Measurements from ENCODE around the gene TENT4B.

The TENT4B gene

DNA sequence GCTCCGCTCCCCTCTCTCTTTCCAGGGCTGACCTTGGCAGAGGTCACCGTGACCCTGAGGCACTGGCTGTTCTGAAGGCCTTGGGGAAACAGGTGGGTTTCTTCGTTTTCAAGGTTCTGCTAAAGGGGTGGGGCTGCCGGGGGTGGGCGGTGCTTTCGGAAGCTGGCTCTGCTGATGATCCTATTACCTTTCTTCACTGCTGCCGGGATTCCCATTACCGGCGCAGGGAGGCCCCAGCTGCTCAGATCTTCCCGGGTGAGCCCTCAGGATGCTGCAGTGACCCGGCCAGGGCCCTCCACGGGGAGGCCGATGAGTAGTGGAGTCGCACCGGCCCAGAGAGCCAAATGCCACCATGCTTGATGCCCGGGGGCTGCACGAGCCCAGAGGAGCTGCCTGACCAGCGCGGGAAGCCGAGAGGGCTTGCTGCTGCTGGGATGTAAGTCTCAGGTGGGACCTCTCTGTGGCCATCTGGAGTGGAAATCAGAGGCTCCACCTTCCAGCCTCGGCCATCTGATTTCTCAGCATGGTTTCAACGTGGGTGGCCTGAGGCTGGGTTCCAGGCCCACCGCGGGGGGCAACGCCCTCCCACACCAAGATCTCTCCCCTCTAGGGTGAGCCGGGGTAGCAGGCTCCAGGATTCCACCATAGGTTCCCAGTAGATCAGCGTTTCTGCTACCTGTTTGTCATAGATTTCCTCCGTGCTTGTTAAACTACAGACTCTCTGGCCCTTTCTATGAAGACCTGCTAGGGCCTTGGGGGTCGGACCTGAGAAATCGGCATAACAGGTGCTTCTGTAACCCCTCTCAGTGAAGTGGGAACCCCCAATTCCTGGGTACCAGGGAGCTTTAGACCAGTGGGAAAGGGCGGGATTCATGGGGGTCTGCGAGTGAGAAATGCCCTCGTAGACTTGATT, 91.7 kb downstream of the TENT4B start:
- H3K27ac ChIP-seq = peak overlapping the region in 1 of 2 donors; percentile 32
- H3K27me3 ChIP-seq = no peaks in the 10 kb centered on the region
- H3K36me3 ChIP-seq = no peaks in the 10 kb centered on the region
- DNase-seq = no peak
- no peaks in the 10 kb centered on the region for H3K9me3 ChIP-seq
- peak overlapping the region; percentile 61 to 76 for H3K4me3 ChIP-seq
- TF ChIP-seq, protein P1, sequence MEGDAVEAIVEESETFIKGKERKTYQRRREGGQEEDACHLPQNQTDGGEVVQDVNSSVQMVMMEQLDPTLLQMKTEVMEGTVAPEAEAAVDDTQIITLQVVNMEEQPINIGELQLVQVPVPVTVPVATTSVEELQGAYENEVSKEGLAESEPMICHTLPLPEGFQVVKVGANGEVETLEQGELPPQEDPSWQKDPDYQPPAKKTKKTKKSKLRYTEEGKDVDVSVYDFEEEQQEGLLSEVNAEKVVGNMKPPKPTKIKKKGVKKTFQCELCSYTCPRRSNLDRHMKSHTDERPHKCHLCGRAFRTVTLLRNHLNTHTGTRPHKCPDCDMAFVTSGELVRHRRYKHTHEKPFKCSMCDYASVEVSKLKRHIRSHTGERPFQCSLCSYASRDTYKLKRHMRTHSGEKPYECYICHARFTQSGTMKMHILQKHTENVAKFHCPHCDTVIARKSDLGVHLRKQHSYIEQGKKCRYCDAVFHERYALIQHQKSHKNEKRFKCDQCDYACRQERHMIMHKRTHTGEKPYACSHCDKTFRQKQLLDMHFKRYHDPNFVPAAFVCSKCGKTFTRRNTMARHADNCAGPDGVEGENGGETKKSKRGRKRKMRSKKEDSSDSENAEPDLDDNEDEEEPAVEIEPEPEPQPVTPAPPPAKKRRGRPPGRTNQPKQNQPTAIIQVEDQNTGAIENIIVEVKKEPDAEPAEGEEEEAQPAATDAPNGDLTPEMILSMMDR (IDR thresholded peaks at IDR 0.05) = no peak
- intact Hi-C loops (cut with DNase I; ENCODE audit: low total_unique reads) = loop anchor here (10.0 kb wide), 3 partner anchors 110 to 420 kb away; partner anchors contain the start of gene NKD1
- peaks cover 0 to 21% (median 18%) of the 10 kb centered on the region in 4 donors for H3K4me1 ChIP-seq

DNA sequence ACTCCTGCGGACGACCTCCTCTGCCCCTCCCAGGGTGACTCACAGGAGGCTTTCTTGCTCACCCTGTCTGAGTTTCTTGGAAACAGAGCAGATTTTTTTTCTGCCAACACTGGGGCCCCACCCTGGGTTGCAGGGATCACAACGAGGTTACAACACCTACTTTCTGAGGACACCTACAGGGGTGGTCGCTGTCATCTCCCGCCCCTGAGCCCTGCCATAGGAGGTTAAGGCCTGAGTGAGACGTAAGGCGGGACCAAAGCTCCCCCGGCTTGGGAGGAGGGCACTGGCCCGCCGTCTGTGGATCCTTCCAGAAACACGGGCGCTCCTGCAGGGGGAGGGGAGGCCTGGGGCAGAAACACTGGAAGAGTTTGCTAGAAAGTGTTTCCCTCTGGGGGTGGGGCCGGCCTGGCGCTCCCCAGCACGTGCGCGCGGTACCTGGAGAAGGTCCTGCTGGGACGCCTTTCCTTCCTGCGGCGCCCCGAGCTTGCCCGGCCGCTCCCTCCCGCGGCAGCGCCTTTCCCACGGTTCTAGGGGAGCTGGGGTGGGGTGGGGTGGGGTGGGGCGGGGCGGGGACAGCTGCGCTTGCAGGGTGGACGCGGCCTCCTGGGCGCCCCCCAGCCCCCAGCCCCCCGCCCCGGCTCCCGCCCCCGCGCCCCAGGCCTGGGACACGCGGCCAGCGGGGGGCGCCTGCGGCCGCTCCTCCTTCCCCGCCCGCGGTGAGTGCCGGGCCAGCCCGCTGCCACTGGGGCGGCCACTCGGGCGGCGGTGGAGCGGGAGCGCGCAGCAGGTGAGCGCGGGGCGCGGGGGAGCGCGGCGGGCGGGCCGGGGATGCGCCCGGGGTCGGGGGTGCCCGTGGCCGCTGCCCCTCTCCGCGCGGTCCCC, 92.6 kb downstream of the TENT4B start:
- peak; percentile 63 to 77 for DNase-seq
- intact Hi-C loops (cut with DNase I; ENCODE audit: low total_unique reads) = loop anchor here (10.0 kb wide), 3 partner anchors 109 to 419 kb away; partner anchors contain the start of gene NKD1
- peak overlapping the region; percentile 61 to 76 for H3K4me3 ChIP-seq
- H3K9me3 ChIP-seq = no peaks in the 10 kb centered on the region
- H3K27me3 ChIP-seq = no peaks in the 10 kb centered on the region
- H3K27ac ChIP-seq = peak overlapping the region; percentile 65
- H3K36me3 ChIP-seq = no peaks in the 10 kb centered on the region
- H3K4me1 ChIP-seq = peaks cover 0 to 21% (median 18%) of the 10 kb centered on the region in 4 donors
- TF ChIP-seq, protein P1 (IDR thresholded peaks at IDR 0.05) = peak in 1 of 2 experiments; percentile 10

DNA sequence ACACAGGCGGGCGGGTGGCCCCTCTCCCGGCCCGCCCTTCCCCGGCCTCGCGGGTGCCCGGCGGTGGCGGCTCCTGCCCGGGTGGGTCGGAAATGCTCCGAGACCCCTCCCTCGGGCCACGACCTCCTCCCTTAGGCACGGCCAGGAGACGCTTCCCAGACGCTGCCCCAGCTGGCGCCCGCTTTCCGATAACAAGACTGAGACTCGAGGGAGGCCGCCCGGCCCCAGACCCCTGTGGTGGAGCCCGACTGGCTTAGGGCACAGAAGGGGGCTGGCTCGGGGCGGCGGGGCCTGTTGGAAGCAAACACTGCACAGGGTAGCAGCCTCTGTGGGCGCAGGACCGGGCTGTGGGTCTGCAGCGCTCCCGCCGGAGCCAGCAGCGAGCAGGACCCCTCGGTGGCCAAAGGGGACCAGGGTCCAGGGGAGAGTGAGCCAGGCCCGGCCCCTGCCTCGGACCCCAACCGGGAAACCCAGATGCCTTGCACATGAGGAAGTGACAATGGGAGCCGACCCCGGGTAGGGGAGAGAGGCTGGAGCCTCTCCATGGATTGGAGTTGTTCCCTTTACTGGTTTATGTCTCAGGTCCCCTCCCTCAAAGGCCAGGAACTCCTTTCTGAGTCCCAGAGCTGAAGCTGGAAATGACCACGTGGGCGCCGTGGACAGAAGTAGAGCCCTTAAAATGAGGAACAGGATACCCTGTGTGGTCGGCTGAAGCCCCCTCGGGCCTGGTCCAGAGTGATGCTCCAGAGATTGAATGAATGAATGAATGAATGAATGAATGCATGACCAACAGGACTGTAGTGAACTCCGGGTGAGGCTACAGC, 93.4 kb downstream of the TENT4B start:
- H3K4me3 ChIP-seq = peak overlapping the region; percentile 61 to 76
- DNase-seq = peak; percentile 46 to 69
- peaks cover 0 to 23% (median 19%) of the 10 kb centered on the region in 4 donors for H3K4me1 ChIP-seq
- H3K36me3 ChIP-seq = no peaks in the 10 kb centered on the region
- TF ChIP-seq, protein P1 (IDR thresholded peaks at IDR 0.05) = no peak
- peak overlapping the region; percentile 65 for H3K27ac ChIP-seq
- no peaks in the 10 kb centered on the region for H3K9me3 ChIP-seq
- intact Hi-C loops (cut with DNase I; ENCODE audit: low total_unique reads) = loop anchor here (10.0 kb wide), 3 partner anchors 108 to 418 kb away; partner anchors contain the start of gene NKD1
- no peaks in the 10 kb centered on the region for H3K27me3 ChIP-seq

DNA sequence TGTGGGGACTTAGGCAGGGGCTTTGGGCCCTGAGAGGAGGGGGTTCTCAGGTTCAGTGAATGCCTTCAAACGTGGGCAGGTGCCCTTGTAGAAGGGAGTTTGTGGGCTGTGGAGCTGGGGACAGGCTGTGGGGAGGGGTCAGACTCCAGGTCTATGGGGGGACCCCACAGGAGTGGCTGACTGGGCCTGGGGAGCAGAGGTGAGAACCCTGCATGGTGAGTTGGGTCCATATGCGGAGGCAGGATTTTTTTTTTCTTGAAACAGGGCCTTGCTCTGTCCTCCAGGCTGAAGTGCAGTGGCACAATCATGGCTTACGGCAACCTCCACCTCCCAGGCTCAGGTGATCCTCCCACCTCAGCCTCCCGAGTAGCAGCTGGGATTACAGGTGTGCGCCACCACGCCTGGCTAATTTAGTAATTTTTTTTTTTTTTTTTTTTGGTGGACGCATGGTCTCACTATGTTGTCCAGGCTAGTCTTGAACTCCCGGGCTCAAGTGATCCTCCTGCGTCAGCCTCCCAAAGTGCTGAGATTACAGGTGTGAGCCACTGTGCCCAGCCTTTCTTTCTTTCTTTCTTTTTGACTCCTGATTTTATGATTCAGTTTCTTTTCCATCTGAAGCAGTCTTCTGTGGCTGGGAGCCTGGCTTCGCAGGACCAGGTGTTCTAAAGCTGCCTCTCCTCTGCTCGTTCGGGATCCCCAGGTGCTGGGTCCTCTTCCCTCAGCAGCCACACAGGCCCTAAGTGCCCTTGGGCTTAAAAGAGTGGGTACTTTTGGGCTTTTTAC, 94.2 kb downstream of the TENT4B start:
- Histone ChIP-seq H3K9me3 (no peaks in the 10 kb centered on the region), H3K4me1 (peaks cover 0 to 31% (median 19%) of the 10 kb centered on the region in 4 donors), H3K27me3 (no peaks in the 10 kb centered on the region), H3K27ac (no peak overlapping the region), H3K4me3 (no peak overlapping the region), H3K36me3 (no peaks in the 10 kb centered on the region)
- DNase-seq = no peak
- intact Hi-C loops (cut with DNase I; ENCODE audit: low total_unique reads) = loop anchor here (10.0 kb wide), 3 partner anchors 107 to 417 kb away; partner anchors contain the start of gene NKD1
- TF ChIP-seq, protein P1 (IDR thresholded peaks at IDR 0.05) = no peak
